T-helper 2 cell treated with Interferon-gamma antibody and Interleukin-4, amounts not matched to agents 100 ng/mL and 5 ng/mL, for 36 hours (primary cell): ENCODE measurements around the gene ZNF726. TPM values are rescaled to one million over a fixed set of nuclear protein-coding genes. Genes with fewer than 3 reads are reported as not detected.
"Not testable (repeated sequence)": the region's sequence is repeated elsewhere in the genome, so short reads cannot be mapped to it uniquely, and the experiment has no call there.

ENCODE experiments used
- intact Hi-C: fragments of 100-400 bp; cut with micrococcal nuclease; formaldehyde crosslinking; loops from one replicate; pipeline ENCODE4 v1.15.1; 2023
- total RNA-seq: library from RNA; stranded (reverse); gene quantifications from 2 replicates; pipeline ENCODE4 v1.2.3, GENCODE V29; 2022

Gene ZNF726
- 10.2 and 11.0 TPM in 2 replicates for total RNA-seq

GRCh38 chr19:23914402-23915286, at the start of gene ZNF726:
Gene ZNF726 (plus strand): TSS chr19:23914886. CDS start chr19:23914995, 109 bp downstream.
- intact Hi-C loops = loop anchor here (1.0 to 10.0 kb wide), 6 partner anchors 118 to 664 kb away; partner anchors contain the start of genes ZNF254, ZNF675, ZNF681 and ZNF724

GRCh38 chr19:23867895-23868294, 46.8 kb upstream of the ZNF726 start:
- intact Hi-C loops = no loop called here

GRCh38 chr19:23868630-23869029, 46.1 kb upstream of the ZNF726 start:
- intact Hi-C loops = no loop called here

- intact Hi-C loops = no loop called here
Observed at GRCh38 chr19:23872282-23872919, 42.3 kb upstream of the ZNF726 start.

- intact Hi-C loops = no loop called here
Observed at GRCh38 chr19:23876261-23876660, 38.4 kb upstream of the ZNF726 start.

GRCh38 chr19:23876756-23877155, 37.9 kb upstream of the ZNF726 start:
- intact Hi-C loops = not testable (repeated sequence)

GRCh38 chr19:23882493-23882892, 32.2 kb upstream of the ZNF726 start:
- intact Hi-C loops = no loop called here

- intact Hi-C loops = no loop called here
Observed at GRCh38 chr19:23884363-23884762, 30.3 kb upstream of the ZNF726 start.

- intact Hi-C loops = no loop called here
Observed at GRCh38 chr19:23887642-23888041, 27.0 kb upstream of the ZNF726 start.

- intact Hi-C loops = not testable (repeated sequence)
Observed at GRCh38 chr19:23896096-23896495, 18.6 kb upstream of the ZNF726 start.

- intact Hi-C loops = no loop called here
Observed at GRCh38 chr19:23896912-23897311, 17.8 kb upstream of the ZNF726 start.

GRCh38 chr19:23901360-23901759, 13.3 kb upstream of the ZNF726 start:
- intact Hi-C loops = no loop called here

GRCh38 chr19:23904406-23904805, 10.3 kb upstream of the ZNF726 start:
- intact Hi-C loops = no loop called here

GRCh38 chr19:23905771-23906170, 8.9 kb upstream of the ZNF726 start:
- intact Hi-C loops = no loop called here

- intact Hi-C loops = no loop called here
Observed at GRCh38 chr19:23906835-23907234, 7.9 kb upstream of the ZNF726 start.

GRCh38 chr19:23908165-23908564, 6.5 kb upstream of the ZNF726 start:
- intact Hi-C loops = no loop called here

- intact Hi-C loops = no loop called here
Observed at GRCh38 chr19:23909222-23909621, 5.5 kb upstream of the ZNF726 start.

GRCh38 chr19:23913931-23914330, 755 bp upstream of the ZNF726 start:
- intact Hi-C loops = loop anchor here (2.0 to 10.0 kb wide), 4 partner anchors 119 to 519 kb away; partner anchors contain the start of genes ZNF675, ZNF681 and ZNF91

- intact Hi-C loops = loop anchor here (10.0 kb wide), 2 partner anchors 162 to 522 kb away; partner anchors contain the start of genes ZNF681 and ZNF91
Observed at GRCh38 chr19:23916991-23917390, 2.3 kb downstream of the ZNF726 start.

GRCh38 chr19:23917856-23918255, 3.2 kb downstream of the ZNF726 start:
- intact Hi-C loops = loop anchor here (10.0 kb wide), 2 partner anchors 163 to 523 kb away; partner anchors contain the start of genes ZNF681 and ZNF91

GRCh38 chr19:23925285-23925684, 10.6 kb downstream of the ZNF726 start:
- intact Hi-C loops = no loop called here

GRCh38 chr19:23932878-23933277, 18.2 kb downstream of the ZNF726 start:
- intact Hi-C loops = no loop called here
